HL-60 (cell line): ENCODE results near the gene IFT52.

ENCODE experiments used
- DNase-seq, 2 experiments: peaks; one replicate each; pipeline ENCODE4 v3.0.0-alpha.2; 2010 to 2020; ENCODE audit warnings: low read depth in 1 of 2, low spot score in 1 of 2
- H3K27ac ChIP-seq: fragments of 250-450 bp; sonication (Bioruptor Pico); replicated peaks from 2 replicates; pipeline ENCODE4 v1.5.1; 2020; ENCODE audit warnings: mild to moderate bottlenecking, moderate library complexity
- H3K27me3 ChIP-seq: fragments of 250-450 bp; sonication (Bioruptor Pico); 2 replicates; pipeline ENCODE4 v1.5.1; 2021; ENCODE audit warnings: mild to moderate bottlenecking, moderate library complexity; ENCODE audit not compliant: insufficient read depth, poor library complexity, severe bottlenecking
- H3K4me3 ChIP-seq: replicated peaks from 2 replicates; pipeline ENCODE4 v1.5.1; 2011; ENCODE audit warnings: mild to moderate bottlenecking, control low read depth, low read length; ENCODE audit not compliant: insufficient read depth
- GABPA ChIP-seq: IDR thresholded peaks from 2 replicates; pipeline ENCODE4 v1.6.1; 2012; ENCODE audit warnings: low read depth
- POLR2AphosphoS5 ChIP-seq: IDR thresholded peaks from 2 replicates; pipeline ENCODE4 v1.6.1; 2012; ENCODE audit warnings: low read depth
- SPI1 ChIP-seq: IDR thresholded peaks from 2 replicates; pipeline ENCODE4 v1.6.1; 2012; ENCODE audit warnings: low read depth, mild to moderate bottlenecking, borderline replicate concordance
- TF ChIP-seq, protein P1 (sequence below): IDR thresholded peaks from 2 replicates; pipeline ENCODE4 v1.6.1; 2012; ENCODE audit warnings: low read depth; ENCODE audit not compliant: insufficient replicate concordance
- TF ChIP-seq, protein P2 (sequence below): IDR thresholded peaks from one replicate; pipeline ENCODE4 v1.5.1; 2011; ENCODE audit warnings: low read length, control low read depth, inconsistent platforms; ENCODE audit not compliant: insufficient read depth

Gene IFT52

DNA sequence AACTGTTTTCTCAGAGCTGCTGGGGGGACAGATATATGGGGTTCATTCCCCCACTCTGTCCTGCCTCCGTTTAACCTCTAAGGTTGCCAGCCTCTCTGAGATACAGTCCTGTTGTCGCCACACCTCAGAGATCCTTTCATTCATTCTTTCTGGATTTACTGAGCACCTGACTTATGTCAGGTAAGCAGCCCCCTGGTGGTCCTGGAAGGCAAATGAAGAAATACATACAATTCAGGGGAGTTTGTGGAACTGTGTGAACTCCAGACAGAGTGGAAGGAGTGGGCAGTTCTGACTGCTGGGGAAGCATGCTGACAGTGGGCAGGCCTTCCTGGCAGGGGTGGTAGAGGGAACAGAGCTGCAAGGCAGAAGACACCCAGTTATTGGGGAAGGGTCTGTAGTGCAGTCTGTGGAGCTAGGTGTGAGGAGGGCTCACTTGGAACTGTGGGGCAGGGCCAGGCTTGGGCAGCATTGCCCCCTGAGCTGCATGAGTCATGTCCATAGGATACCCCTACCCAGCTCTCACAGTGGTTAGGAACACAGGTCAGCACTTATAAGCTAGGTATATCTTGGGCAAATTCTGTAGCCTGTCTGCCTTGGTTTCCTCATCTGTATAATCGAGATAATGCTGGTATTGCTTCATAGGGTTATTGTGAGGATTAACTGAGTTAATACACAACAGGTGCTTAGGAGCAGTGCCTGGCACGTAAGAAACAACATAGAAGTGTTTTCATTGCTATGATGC lies 44.7 kb upstream of the IFT52 start:
- TF ChIP-seq GABPA (no peak), SPI1 (no peak), POLR2AphosphoS5 (no peak)
- TF ChIP-seq, protein P1, sequence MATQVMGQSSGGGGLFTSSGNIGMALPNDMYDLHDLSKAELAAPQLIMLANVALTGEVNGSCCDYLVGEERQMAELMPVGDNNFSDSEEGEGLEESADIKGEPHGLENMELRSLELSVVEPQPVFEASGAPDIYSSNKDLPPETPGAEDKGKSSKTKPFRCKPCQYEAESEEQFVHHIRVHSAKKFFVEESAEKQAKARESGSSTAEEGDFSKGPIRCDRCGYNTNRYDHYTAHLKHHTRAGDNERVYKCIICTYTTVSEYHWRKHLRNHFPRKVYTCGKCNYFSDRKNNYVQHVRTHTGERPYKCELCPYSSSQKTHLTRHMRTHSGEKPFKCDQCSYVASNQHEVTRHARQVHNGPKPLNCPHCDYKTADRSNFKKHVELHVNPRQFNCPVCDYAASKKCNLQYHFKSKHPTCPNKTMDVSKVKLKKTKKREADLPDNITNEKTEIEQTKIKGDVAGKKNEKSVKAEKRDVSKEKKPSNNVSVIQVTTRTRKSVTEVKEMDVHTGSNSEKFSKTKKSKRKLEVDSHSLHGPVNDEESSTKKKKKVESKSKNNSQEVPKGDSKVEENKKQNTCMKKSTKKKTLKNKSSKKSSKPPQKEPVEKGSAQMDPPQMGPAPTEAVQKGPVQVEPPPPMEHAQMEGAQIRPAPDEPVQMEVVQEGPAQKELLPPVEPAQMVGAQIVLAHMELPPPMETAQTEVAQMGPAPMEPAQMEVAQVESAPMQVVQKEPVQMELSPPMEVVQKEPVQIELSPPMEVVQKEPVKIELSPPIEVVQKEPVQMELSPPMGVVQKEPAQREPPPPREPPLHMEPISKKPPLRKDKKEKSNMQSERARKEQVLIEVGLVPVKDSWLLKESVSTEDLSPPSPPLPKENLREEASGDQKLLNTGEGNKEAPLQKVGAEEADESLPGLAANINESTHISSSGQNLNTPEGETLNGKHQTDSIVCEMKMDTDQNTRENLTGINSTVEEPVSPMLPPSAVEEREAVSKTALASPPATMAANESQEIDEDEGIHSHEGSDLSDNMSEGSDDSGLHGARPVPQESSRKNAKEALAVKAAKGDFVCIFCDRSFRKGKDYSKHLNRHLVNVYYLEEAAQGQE, result no peak
- TF ChIP-seq, protein P2, sequence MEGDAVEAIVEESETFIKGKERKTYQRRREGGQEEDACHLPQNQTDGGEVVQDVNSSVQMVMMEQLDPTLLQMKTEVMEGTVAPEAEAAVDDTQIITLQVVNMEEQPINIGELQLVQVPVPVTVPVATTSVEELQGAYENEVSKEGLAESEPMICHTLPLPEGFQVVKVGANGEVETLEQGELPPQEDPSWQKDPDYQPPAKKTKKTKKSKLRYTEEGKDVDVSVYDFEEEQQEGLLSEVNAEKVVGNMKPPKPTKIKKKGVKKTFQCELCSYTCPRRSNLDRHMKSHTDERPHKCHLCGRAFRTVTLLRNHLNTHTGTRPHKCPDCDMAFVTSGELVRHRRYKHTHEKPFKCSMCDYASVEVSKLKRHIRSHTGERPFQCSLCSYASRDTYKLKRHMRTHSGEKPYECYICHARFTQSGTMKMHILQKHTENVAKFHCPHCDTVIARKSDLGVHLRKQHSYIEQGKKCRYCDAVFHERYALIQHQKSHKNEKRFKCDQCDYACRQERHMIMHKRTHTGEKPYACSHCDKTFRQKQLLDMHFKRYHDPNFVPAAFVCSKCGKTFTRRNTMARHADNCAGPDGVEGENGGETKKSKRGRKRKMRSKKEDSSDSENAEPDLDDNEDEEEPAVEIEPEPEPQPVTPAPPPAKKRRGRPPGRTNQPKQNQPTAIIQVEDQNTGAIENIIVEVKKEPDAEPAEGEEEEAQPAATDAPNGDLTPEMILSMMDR, result no peak
- no peaks in the 10 kb centered on the region for H3K27me3 ChIP-seq
- no peak overlapping the region for H3K27ac ChIP-seq
- no peak overlapping the region for H3K4me3 ChIP-seq
- no peak for DNase-seq

DNA sequence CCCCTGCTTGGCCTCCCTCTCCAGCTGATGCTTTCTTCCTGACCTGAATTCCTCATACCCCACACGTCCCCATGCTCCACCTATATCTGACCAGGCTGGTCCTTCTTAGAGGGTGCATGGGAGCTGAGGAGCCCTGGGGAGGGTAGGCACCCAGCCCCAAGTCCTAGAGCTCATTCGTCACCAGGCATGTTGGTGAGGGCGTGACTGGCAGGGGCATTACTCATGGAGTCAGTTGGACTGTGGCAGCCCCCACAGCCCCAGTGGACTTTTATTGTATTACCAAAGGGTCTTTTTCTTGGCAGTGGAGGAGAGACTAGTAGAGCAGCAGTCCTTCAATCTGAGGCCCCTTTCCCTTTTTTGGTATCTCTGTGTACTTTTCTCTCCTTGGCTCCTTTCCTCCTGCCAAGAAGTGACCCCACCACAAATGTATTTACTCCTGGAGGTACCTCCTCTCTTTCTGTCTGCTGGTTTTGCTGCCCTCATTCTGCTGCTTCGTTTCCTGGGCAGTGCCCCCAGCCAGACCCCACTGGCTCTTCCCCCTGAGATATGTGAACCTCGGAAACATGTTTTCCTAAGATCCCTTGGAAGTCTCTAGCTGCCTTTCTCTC lies 42.4 kb upstream of the IFT52 start:
- Histone ChIP-seq H3K4me3 (no peak overlapping the region), H3K27me3 (no peaks in the 10 kb centered on the region), H3K27ac (no peak overlapping the region)
- TF ChIP-seq SPI1 (no peak), GABPA (no peak), POLR2AphosphoS5 (no peak)
- TF ChIP-seq, protein P2, result no peak
- TF ChIP-seq, protein P1, result no peak
- no peak for DNase-seq

DNA sequence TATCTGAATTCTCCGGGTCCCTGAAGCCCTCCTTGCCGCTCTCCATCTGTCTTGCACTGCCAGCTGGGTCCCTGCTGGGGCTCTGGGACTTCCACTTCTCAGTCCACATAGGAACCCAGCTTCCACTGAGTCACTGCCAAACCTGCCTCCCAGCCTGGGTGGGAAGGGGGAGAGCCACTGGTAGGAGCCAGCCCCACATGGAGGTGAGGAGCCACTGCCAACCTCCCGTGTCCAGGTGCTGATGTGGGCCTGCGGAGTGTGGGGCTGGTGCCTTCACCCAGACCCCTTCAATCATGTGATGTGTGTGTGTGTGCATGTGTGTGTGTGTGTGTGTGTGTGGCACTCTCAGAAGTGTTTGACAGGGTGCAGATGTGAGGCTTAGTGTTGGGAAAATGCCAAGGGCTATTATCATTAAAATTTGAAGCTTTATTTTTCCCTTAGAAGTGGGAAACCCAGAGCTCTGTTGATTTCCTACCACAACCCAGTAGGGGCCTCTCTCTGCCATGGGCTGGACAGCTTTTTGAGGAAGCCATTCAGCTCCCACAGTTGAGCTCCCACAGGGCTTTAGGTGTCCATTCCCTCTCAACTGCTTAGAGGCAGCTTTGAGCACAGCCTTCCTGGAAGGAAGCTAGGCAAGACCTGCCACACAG lies 41.2 kb upstream of the IFT52 start:
- TF ChIP-seq, protein P1, result no peak
- TF ChIP-seq POLR2AphosphoS5, result no peak
- TF ChIP-seq GABPA, result no peak
- TF ChIP-seq SPI1, result peak; percentile 76
- TF ChIP-seq, protein P2, result no peak
- peak in 1 of 2 experiments; percentile 65 for DNase-seq
- peak overlapping the region; percentile 45 for H3K27ac ChIP-seq
- no peak overlapping the region for H3K4me3 ChIP-seq
- H3K27me3 ChIP-seq, result no peaks in the 10 kb centered on the region
